ENCODE results near the gene BTAF1.

The BTAF1 gene

DNA sequence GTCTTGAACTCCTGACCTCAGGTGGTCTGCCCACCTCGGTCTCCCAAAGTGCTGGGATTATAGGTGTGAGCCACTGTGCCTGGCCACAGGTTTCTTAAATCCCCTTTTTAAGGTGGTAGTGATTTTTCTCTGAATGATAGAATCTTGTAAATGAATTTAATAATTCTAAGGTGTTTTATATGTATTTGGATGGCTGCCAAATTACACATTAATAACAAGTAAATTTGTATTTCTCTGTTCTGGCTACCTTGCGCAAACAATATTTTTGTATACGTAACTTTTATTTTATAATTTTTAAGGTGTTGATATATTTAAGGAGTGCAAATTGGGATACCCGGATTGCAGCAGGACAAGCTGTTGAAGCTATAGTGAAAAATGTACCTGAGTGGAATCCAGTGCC lies 16.1 kb downstream of the BTAF1 start:
- no peaks in the 10 kb centered on the region for H3K27me3 ChIP-seq (ENCODE audit: insufficient read depth, low read length)
- no peaks in the 10 kb centered on the region for H3K4me1 ChIP-seq (ENCODE audit: insufficient read depth, low read length, severe bottlenecking)
- H3K27ac ChIP-seq (ENCODE audit: low read depth, low read length, poor library complexity, severe bottlenecking), result no peak overlapping the region
- H2AFZ ChIP-seq (ENCODE audit: low read length), result no peak overlapping the region
- H3K4me2 ChIP-seq (ENCODE audit: low read length), result no peak overlapping the region
- no peaks in the 10 kb centered on the region for H4K20me1 ChIP-seq (ENCODE audit: insufficient read depth, low read length)
- no peaks in the 10 kb centered on the region for H3F3A ChIP-seq (ENCODE audit: insufficient read depth, low read length)
- H3K9me3 ChIP-seq (ENCODE audit: low read length), result no peaks in the 10 kb centered on the region
- peaks cover 20% of the 10 kb centered on the region for H3K79me2 ChIP-seq (ENCODE audit: insufficient read depth, low read length)
- H3K9me2 ChIP-seq (ENCODE audit: low read depth, low read length), result no peaks in the 10 kb centered on the region
- peaks cover 46% of the 10 kb centered on the region for H3K36me3 ChIP-seq (ENCODE audit: insufficient read depth, low read length)
- no peak overlapping the region for H3K4me3 ChIP-seq (ENCODE audit: low read depth, low read length, poor library complexity, severe bottlenecking)
- TF ChIP-seq EZH2 (IDR thresholded peaks at IDR 0.05; ENCODE audit: borderline replicate concordance, low read length) (no peak), CTCF (IDR thresholded peaks at IDR 0.05; ENCODE audit: low read length) (no peak)
- H3K9ac ChIP-seq (ENCODE audit: low read length), result no peak overlapping the region

DNA sequence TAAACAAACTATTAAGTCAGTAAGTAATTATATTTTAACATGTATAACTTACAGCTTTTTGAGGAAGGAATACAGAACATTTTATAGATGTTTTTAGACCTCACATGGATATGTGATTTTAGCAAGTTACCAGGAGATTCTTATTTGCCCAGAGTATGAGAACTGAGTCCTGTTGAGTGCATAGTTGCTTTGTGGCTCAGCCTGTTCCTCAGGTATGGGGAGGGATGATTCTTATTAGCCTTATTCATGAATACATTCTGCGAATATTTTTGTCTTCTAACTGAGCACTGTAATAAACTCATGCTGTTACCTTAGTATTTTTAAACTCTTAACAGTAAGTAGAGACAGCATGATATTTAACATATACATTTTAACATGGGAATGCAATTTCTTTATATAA lies 17.9 kb downstream of the BTAF1 start:
- peaks cover 20% of the 10 kb centered on the region for H3K79me2 ChIP-seq (ENCODE audit: insufficient read depth, low read length)
- peaks cover 42% of the 10 kb centered on the region for H3K36me3 ChIP-seq (ENCODE audit: insufficient read depth, low read length)
- H3K4me1 ChIP-seq (ENCODE audit: insufficient read depth, low read length, severe bottlenecking), result no peaks in the 10 kb centered on the region
- no peaks in the 10 kb centered on the region for H3K27me3 ChIP-seq (ENCODE audit: insufficient read depth, low read length)
- no peaks in the 10 kb centered on the region for H3K9me3 ChIP-seq (ENCODE audit: low read length)
- no peak overlapping the region for H3K27ac ChIP-seq (ENCODE audit: low read depth, low read length, poor library complexity, severe bottlenecking)
- no peaks in the 10 kb centered on the region for H3K9me2 ChIP-seq (ENCODE audit: low read depth, low read length)
- H3K4me3 ChIP-seq (ENCODE audit: low read depth, low read length, poor library complexity, severe bottlenecking), result no peak overlapping the region
- no peak overlapping the region for H2AFZ ChIP-seq (ENCODE audit: low read length)
- TF ChIP-seq EZH2 (IDR thresholded peaks at IDR 0.05; ENCODE audit: borderline replicate concordance, low read length) (no peak), CTCF (IDR thresholded peaks at IDR 0.05; ENCODE audit: low read length) (no peak)
- no peak overlapping the region for H3K9ac ChIP-seq (ENCODE audit: low read length)
- H4K20me1 ChIP-seq (ENCODE audit: insufficient read depth, low read length), result no peaks in the 10 kb centered on the region
- H3F3A ChIP-seq (ENCODE audit: insufficient read depth, low read length), result no peaks in the 10 kb centered on the region
- H3K4me2 ChIP-seq (ENCODE audit: low read length), result no peak overlapping the region

DNA sequence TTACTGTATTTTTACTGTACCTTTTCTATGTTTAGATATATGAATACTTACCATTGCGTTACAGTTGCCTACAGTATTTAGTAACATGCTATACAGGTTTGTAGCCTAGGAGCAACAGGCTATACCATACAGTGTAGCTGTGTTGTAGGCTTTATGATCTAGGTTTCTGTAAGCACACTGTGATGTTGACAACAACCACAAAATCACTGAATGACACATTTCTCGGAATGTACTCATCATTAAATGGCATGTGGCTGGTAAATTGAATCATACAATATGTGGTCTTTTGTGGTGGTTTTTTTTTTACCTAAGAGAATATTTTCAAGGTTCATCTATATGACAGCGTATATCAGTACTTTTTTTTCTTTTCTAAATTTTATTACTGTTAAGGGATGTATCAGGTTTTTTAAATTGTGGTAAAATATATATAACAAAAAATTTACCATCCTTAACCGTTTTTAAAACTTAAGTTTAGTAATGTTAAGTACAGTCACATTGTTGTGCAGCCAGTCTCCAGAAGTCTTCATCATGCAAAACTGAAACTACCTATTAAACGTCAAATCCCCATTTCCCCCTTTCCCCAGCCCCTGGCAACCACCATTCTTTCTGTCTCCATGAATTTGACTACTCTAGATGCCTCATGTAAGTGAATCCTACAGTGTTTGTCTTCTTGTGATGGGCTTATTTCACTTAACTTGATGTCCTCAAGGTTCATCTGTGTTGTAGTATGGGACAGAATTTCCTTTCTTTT lies 21.5 kb downstream of the BTAF1 start:
- no peaks in the 10 kb centered on the region for H3K27me3 ChIP-seq (ENCODE audit: insufficient read depth, low read length)
- TF ChIP-seq CTCF (IDR thresholded peaks at IDR 0.05; ENCODE audit: low read length) (no peak), EZH2 (IDR thresholded peaks at IDR 0.05; ENCODE audit: borderline replicate concordance, low read length) (no peak)
- H3K4me1 ChIP-seq (ENCODE audit: insufficient read depth, low read length, severe bottlenecking), result no peaks in the 10 kb centered on the region
- no peaks in the 10 kb centered on the region for H3K9me3 ChIP-seq (ENCODE audit: low read length)
- H2AFZ ChIP-seq (ENCODE audit: low read length), result no peak overlapping the region
- 0 out of 2 replicates have a peak, but pooled peaks cover 2% of the 10 kb centered on the region for H3K79me2 ChIP-seq (ENCODE audit: insufficient read depth, low read length)
- no peak overlapping the region for H3K9ac ChIP-seq (ENCODE audit: low read length)
- peaks cover 24% of the 10 kb centered on the region for H3K36me3 ChIP-seq (ENCODE audit: insufficient read depth, low read length)
- no peak overlapping the region for H3K27ac ChIP-seq (ENCODE audit: low read depth, low read length, poor library complexity, severe bottlenecking)
- no peaks in the 10 kb centered on the region for H3K9me2 ChIP-seq (ENCODE audit: low read depth, low read length)
- H4K20me1 ChIP-seq (ENCODE audit: insufficient read depth, low read length), result no peaks in the 10 kb centered on the region
- no peak overlapping the region for H3K4me2 ChIP-seq (ENCODE audit: low read length)
- no peaks in the 10 kb centered on the region for H3F3A ChIP-seq (ENCODE audit: insufficient read depth, low read length)
- no peak overlapping the region for H3K4me3 ChIP-seq (ENCODE audit: low read depth, low read length, poor library complexity, severe bottlenecking)

Data from OCI-LY1 (cell line).